ENCODE results near the gene CNNM4.

DNA sequence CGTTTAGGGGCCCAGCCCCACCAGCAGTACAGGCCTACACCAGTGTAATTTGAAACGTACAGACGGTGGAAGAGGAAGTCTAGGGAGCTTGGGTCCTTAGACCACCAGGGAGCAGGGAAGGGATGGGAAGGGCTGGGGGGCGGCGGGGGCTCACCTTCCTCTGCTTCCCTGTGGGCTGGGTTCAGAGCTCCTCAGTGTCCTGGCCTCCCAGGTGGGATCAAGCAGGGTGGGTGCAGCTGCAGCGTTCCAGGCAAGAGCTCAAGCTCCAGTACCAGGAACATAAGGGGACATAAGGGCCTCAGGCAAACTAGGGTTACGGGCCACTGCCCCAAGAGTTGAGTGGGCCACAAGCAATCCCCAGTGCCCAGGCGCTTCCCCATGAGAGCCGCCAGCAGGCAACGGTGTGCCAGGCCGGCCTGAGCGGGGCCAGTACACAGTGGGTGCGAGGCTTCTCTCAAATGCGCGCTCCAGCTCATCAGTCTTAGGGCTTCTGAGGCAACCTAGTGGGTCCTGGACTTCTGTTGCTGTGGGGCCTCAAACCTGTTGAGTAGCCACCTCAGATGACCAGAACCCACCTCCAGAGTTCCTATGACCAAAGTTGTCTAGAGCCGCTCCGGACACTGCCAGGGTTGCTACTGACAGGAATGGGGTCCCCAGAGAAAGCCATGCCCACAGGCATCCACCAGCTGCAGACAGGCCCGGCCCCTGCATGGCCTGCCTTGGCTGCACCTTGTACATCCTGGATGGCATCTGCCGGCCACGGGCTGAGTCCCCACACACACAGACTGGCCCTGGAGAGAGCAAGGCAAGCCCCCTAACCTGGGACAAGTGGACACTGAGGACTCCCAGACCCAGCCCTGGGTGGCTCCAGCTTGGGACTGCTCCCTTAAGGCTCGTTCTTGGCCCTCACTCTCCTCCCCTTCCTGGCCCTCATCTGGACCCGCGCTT lies 77.9 kb downstream of the CNNM4 start:
- TF ChIP-seq, protein P1, sequence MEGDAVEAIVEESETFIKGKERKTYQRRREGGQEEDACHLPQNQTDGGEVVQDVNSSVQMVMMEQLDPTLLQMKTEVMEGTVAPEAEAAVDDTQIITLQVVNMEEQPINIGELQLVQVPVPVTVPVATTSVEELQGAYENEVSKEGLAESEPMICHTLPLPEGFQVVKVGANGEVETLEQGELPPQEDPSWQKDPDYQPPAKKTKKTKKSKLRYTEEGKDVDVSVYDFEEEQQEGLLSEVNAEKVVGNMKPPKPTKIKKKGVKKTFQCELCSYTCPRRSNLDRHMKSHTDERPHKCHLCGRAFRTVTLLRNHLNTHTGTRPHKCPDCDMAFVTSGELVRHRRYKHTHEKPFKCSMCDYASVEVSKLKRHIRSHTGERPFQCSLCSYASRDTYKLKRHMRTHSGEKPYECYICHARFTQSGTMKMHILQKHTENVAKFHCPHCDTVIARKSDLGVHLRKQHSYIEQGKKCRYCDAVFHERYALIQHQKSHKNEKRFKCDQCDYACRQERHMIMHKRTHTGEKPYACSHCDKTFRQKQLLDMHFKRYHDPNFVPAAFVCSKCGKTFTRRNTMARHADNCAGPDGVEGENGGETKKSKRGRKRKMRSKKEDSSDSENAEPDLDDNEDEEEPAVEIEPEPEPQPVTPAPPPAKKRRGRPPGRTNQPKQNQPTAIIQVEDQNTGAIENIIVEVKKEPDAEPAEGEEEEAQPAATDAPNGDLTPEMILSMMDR (IDR thresholded peaks at IDR 0.05; ENCODE audit: low read depth, low read length) = no peak
- TF ChIP-seq EZH2phosphoT487 (IDR thresholded peaks at IDR 0.05; ENCODE audit: low read depth) = no peak

Measured in OCI-LY3 (cell line).